Thoracic aorta (tissue), 2 donors: Measurements from ENCODE around the gene C4orf51. TPM values are rescaled to one million over a fixed set of nuclear protein-coding genes. Genes with fewer than 3 reads are reported as not detected.

Experiments
- ATAC-seq: fragments of 150-250 bp; one replicate; pipeline ENCODE4 v1.8.0; 2017; ENCODE audit warnings: low read depth; ENCODE audit not compliant: insufficient number of reproducible peaks, low FRiP score
- DNase-seq: peaks from one replicate; pipeline ENCODE4 v3.0.0-alpha.2; 2020; ENCODE audit warnings: low spot score
- H3K27ac ChIP-seq, 2 donors: fragments of 200-600 bp; sonication (generic); 1 replicate in 1 of 2; 2 replicates in 1 of 2; pipeline ENCODE4 v1.5.1; 2016; ENCODE audit warnings: mild to moderate bottlenecking in 2 of 2, moderate library complexity in 2 of 2
- H3K27me3 ChIP-seq: fragments of 200-600 bp; sonication (generic); replicated peaks from 2 replicates; pipeline ENCODE4 v1.6.0; 2016; ENCODE audit warnings: mild to moderate bottlenecking; ENCODE audit not compliant: insufficient read depth
- H3K36me3 ChIP-seq: fragments of 200-600 bp; sonication (generic); one replicate; pipeline ENCODE4 v1.5.1; 2016
- H3K4me1 ChIP-seq, 2 donors: fragments of 200-600 bp; sonication (generic); 1 replicate in 1 of 2; 2 replicates in 1 of 2; pipeline versions ENCODE4 v1.5.1 to v1.6.0; 2016; ENCODE audit warnings: low read depth in 2 of 2, mild to moderate bottlenecking in 1 of 2; ENCODE audit not compliant: control insufficient read depth in 1 of 2
- H3K4me3 ChIP-seq: fragments of 200-600 bp; sonication (generic); 2 replicates; pipeline ENCODE4 v1.5.1; 2016; ENCODE audit warnings: mild to moderate bottlenecking
- H3K9me3 ChIP-seq: fragments of 200-600 bp; sonication (generic); 2 replicates; pipeline ENCODE4 v1.5.1; 2016
- CTCF ChIP-seq: fragments of 200-600 bp; sonication (generic); IDR thresholded peaks from one replicate; pipeline ENCODE4 v1.5.1; 2019; ENCODE audit warnings: antibody characterized with exemption
- total RNA-seq, 2 donors: library from RNA; depleted of rRNA; stranded (reverse); fragments of >200 nt; gene quantifications; one replicate each; pipeline versions ENCODE4 v1.1.0 to v1.2.3, GENCODE V29; 2016

C4orf51 gene
- total RNA-seq, 2 donors from 2014 or later, result not detected

GRCh38 chr4:145740806-145741205 lies 60.9 kb downstream of the C4orf51 start:
- Histone ChIP-seq H3K36me3 (no peaks in the 10 kb centered on the region), H3K9me3 (no peaks in the 10 kb centered on the region), H3K4me3 (no peak overlapping the region), H3K27ac (no peak overlapping the region), H3K4me1 (peaks cover 11 to 22% of the 10 kb centered on the region in 2 donors), H3K27me3 (no peaks in the 10 kb centered on the region)
- DNase-seq (no peak), ATAC-seq (no peak)
- no peak for TF ChIP-seq CTCF

GRCh38 chr4:145743641-145744040 lies 63.7 kb downstream of the C4orf51 start:
- no peak for TF ChIP-seq CTCF
- Histone ChIP-seq H3K27ac (no peak overlapping the region), H3K9me3 (no peaks in the 10 kb centered on the region), H3K4me1 (no peaks in the 10 kb centered on the region), H3K36me3 (no peaks in the 10 kb centered on the region), H3K4me3 (no peak overlapping the region), H3K27me3 (no peaks in the 10 kb centered on the region)
- DNase-seq, result no peak
- no peak for ATAC-seq

DNA sequence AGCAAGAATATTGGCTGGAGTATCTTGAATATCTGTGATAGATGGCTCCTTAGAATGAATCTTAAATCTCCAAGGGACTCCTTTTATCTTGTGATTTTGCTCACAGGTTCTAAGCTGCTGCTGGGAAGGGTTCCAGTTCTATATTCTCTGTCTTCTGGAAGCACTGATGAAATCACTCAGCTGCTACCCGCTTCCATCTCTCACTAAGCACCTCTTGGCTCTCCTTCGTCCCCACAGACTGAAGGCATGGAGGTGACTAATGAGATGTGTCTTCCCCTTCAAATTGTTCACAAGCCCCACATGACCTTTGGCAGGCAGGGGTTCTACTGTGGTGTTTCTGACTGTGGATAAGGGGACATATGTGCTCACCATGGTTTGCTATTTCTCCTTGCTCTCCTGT lies 75.9 kb downstream of the C4orf51 start:
- H3K27me3 ChIP-seq, result no peaks in the 10 kb centered on the region
- H3K27ac ChIP-seq, result no peak overlapping the region
- no peak overlapping the region for H3K4me3 ChIP-seq
- H3K36me3 ChIP-seq, result peaks cover 13% of the 10 kb centered on the region
- TF ChIP-seq CTCF, result no peak
- ATAC-seq (no peak), DNase-seq (no peak)
- H3K4me1 ChIP-seq, result peaks cover 4 to 19% of the 10 kb centered on the region in 2 donors
- H3K9me3 ChIP-seq, result no peaks in the 10 kb centered on the region

GRCh38 chr4:145756244-145756643 lies 76.3 kb downstream of the C4orf51 start:
- Histone ChIP-seq H3K4me3 (no peak overlapping the region), H3K36me3 (peaks cover 17% of the 10 kb centered on the region), H3K27me3 (no peaks in the 10 kb centered on the region), H3K27ac (no peak overlapping the region), H3K4me1 (peaks cover 4 to 19% of the 10 kb centered on the region in 2 donors), H3K9me3 (no peaks in the 10 kb centered on the region)
- ATAC-seq (no peak), DNase-seq (no peak)
- TF ChIP-seq CTCF, result no peak

DNA sequence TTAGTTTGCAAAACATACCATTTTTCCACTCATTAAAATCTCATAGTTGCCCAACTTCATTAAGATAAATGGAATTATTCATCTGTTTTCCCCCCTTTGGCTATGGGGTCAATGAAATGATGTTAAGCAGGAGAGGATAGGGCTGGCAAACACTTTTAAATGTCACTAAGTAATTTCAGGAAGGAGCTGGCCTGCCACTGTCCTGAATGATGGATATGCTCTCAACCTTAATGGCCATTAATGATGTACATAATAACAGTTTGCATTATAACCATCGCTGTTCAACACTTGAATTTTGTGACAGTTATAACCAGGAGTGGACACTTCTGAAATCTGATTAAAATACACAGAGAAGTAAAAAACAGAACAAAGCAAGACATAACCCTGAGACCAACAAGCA lies 77.2 kb downstream of the C4orf51 start:
- no peak for DNase-seq
- H3K4me1 ChIP-seq, result peaks cover 4 to 10% of the 10 kb centered on the region in 2 donors
- no peak for ATAC-seq
- no peak overlapping the region for H3K4me3 ChIP-seq
- no peaks in the 10 kb centered on the region for H3K9me3 ChIP-seq
- H3K27ac ChIP-seq, result no peak overlapping the region
- H3K36me3 ChIP-seq, result peaks cover 25% of the 10 kb centered on the region
- H3K27me3 ChIP-seq, result no peaks in the 10 kb centered on the region
- no peak for TF ChIP-seq CTCF
